Subcutaneous abdominal adipose tissue (tissue), 5 donors: ENCODE measurements around the gene GLTP.
A peak's percentile ranks its signal among the peaks of the same experiment; 100 is the strongest.

ENCODE experiments used
- H3K27ac ChIP-seq: one replicate; pipeline ENCODE4 v1.7.0; 2013; ENCODE audit warnings: low read depth, mild to moderate bottlenecking, inconsistent platforms, low read length, moderate library complexity
- H3K27me3 ChIP-seq, 5 donors: one replicate each; pipeline ENCODE4 v1.7.0; 2013; ENCODE audit warnings: low read length in 5 of 5, inconsistent platforms in 1 of 5; ENCODE audit not compliant: control insufficient read depth in 5 of 5, insufficient read depth in 4 of 5
- H3K36me3 ChIP-seq, 5 donors: one replicate each; pipeline ENCODE4 v1.7.0; 2013; ENCODE audit warnings: low read length in 5 of 5; ENCODE audit not compliant: control insufficient read depth in 5 of 5, insufficient read depth in 5 of 5
- H3K4me1 ChIP-seq, 5 donors: one replicate each; pipeline ENCODE4 v1.7.0; 2013; ENCODE audit warnings: low read length in 5 of 5, mild to moderate bottlenecking in 3 of 5, moderate library complexity in 1 of 5; ENCODE audit not compliant: control insufficient read depth in 5 of 5, insufficient read depth in 5 of 5
- H3K4me3 ChIP-seq, 5 donors: one replicate each; pipeline ENCODE4 v1.7.0; 2013; ENCODE audit warnings: low read length in 5 of 5, low read depth in 1 of 5
- H3K9ac ChIP-seq, 5 donors: one replicate each; pipeline ENCODE4 v1.7.0; 2013; ENCODE audit warnings: low read length in 5 of 5, mild to moderate bottlenecking in 4 of 5, moderate library complexity in 3 of 5
- H3K9me3 ChIP-seq, 5 donors: one replicate each; pipeline ENCODE4 v1.7.0; 2013; ENCODE audit warnings: low read length in 5 of 5; ENCODE audit not compliant: control insufficient read depth in 5 of 5
- donor health status: healthy.
- donor health status: healthy.
- donor health status: healthy.
- donor health status: healthy.
- donor health status: healthy.

The GLTP gene

GRCh38 chr12:109845824-109846205, 34.5 kb downstream of the GLTP start:
- no peak overlapping the region for H3K9ac ChIP-seq
- peaks cover 3 to 11% (median 9%) of the 10 kb centered on the region in 5 donors for H3K4me1 ChIP-seq
- no peaks in the 10 kb centered on the region for H3K9me3 ChIP-seq
- no peak overlapping the region for H3K27ac ChIP-seq
- no peaks in the 10 kb centered on the region for H3K36me3 ChIP-seq
- H3K4me3 ChIP-seq: peak overlapping the region in 3 of 5 donors; percentile 48 to 56 (median 50)
- H3K27me3 ChIP-seq: no peaks in the 10 kb centered on the region

GRCh38 chr12:109844983-109845823, 35.1 kb downstream of the GLTP start:
- Histone ChIP-seq H3K4me3 (peak overlapping the region; percentile 47 to 56 (median 50)), H3K27me3 (no peaks in the 10 kb centered on the region), H3K36me3 (no peaks in the 10 kb centered on the region), H3K9me3 (no peaks in the 10 kb centered on the region), H3K27ac (no peak overlapping the region), H3K4me1 (peaks cover 3 to 11% (median 9%) of the 10 kb centered on the region in 5 donors), H3K9ac (no peak overlapping the region)

GRCh38 chr12:109844091-109844490, 36.2 kb downstream of the GLTP start:
- Histone ChIP-seq H3K4me3 (no peak overlapping the region), H3K9me3 (no peaks in the 10 kb centered on the region), H3K27ac (no peak overlapping the region), H3K27me3 (no peaks in the 10 kb centered on the region), H3K36me3 (no peaks in the 10 kb centered on the region), H3K9ac (no peak overlapping the region), H3K4me1 (peaks cover 3 to 11% (median 9%) of the 10 kb centered on the region in 5 donors)

- Histone ChIP-seq H3K4me1 (peaks cover 3 to 11% (median 9%) of the 10 kb centered on the region in 5 donors), H3K36me3 (no peaks in the 10 kb centered on the region), H3K27ac (no peak overlapping the region), H3K9ac (no peak overlapping the region), H3K4me3 (no peak overlapping the region), H3K27me3 (no peaks in the 10 kb centered on the region), H3K9me3 (no peaks in the 10 kb centered on the region)
Observed at GRCh38 chr12:109842021-109842420, 38.3 kb downstream of the GLTP start.

GRCh38 chr12:109841356-109841755, 39.0 kb downstream of the GLTP start:
- no peaks in the 10 kb centered on the region for H3K9me3 ChIP-seq
- H3K27ac ChIP-seq: no peak overlapping the region
- H3K9ac ChIP-seq: no peak overlapping the region
- H3K4me3 ChIP-seq: no peak overlapping the region
- no peaks in the 10 kb centered on the region for H3K27me3 ChIP-seq
- no peaks in the 10 kb centered on the region for H3K36me3 ChIP-seq
- H3K4me1 ChIP-seq: peaks cover 3 to 11% (median 9%) of the 10 kb centered on the region in 5 donors

- Histone ChIP-seq H3K4me1 (peaks cover 3 to 6% (median 5%) of the 10 kb centered on the region in 5 donors), H3K9me3 (no peaks in the 10 kb centered on the region), H3K27ac (no peak overlapping the region), H3K4me3 (no peak overlapping the region), H3K36me3 (no peaks in the 10 kb centered on the region), H3K27me3 (no peaks in the 10 kb centered on the region), H3K9ac (no peak overlapping the region)
Observed at GRCh38 chr12:109840305-109841074, 39.9 kb downstream of the GLTP start.

- Histone ChIP-seq H3K9me3 (no peaks in the 10 kb centered on the region), H3K27ac (no peak overlapping the region), H3K4me3 (no peak overlapping the region)
Observed at GRCh38 chr12:109839444-109839843, 40.9 kb downstream of the GLTP start.

GRCh38 chr12:109836916-109837315, 43.4 kb downstream of the GLTP start:
- H3K27ac ChIP-seq: no peak overlapping the region
- peaks cover 0 to 10% (median 8%) of the 10 kb centered on the region in 5 donors for H3K4me1 ChIP-seq
- no peak overlapping the region for H3K9ac ChIP-seq
- H3K27me3 ChIP-seq: peaks cover 3 to 11% (median 7%) of the 10 kb centered on the region in 5 donors
- no peaks in the 10 kb centered on the region for H3K9me3 ChIP-seq
- H3K36me3 ChIP-seq: no peaks in the 10 kb centered on the region
- H3K4me3 ChIP-seq: no peak overlapping the region

More at GRCh38 chr12:109839444-109839843, 40.9 kb downstream of the GLTP start:
- H3K4me1 ChIP-seq: no peaks in the 10 kb centered on the region
- H3K36me3 ChIP-seq: no peaks in the 10 kb centered on the region
- no peaks in the 10 kb centered on the region for H3K27me3 ChIP-seq
- H3K9ac ChIP-seq: no peak overlapping the region

GRCh38 chr12:109835827-109836226, 44.5 kb downstream of the GLTP start:
- no peak overlapping the region for H3K9ac ChIP-seq
- H3K27ac ChIP-seq: no peak overlapping the region
- peaks cover 0 to 17% (median 8%) of the 10 kb centered on the region in 5 donors for H3K4me1 ChIP-seq
- peaks cover 10 to 20% (median 12%) of the 10 kb centered on the region in 5 donors for H3K27me3 ChIP-seq
- no peaks in the 10 kb centered on the region for H3K9me3 ChIP-seq
- no peaks in the 10 kb centered on the region for H3K36me3 ChIP-seq
- H3K4me3 ChIP-seq: no peak overlapping the region
